CD14-positive monocyte (primary cell): ENCODE data around the gene APCS. TPM values are rescaled to one million over a fixed set of nuclear protein-coding genes. Genes with fewer than 3 reads are reported as not detected.

Experiments used
- DNase-seq, 3 donors: peaks; one replicate each; pipeline ENCODE4 v3.0.0-alpha.2; 2011 to 2022
- H2AFZ ChIP-seq: 2 replicates; pipeline ENCODE4 v1.6.0; 2012; ENCODE audit warnings: mild to moderate bottlenecking, low read depth, low read length, inconsistent platforms; ENCODE audit not compliant: insufficient read depth, poor library complexity, severe bottlenecking
- H3K27ac ChIP-seq, 2 donors: 1 replicate in 1 of 2; 2 replicates in 1 of 2; pipeline ENCODE4 v1.5.1; 2012 to 2013; ENCODE audit warnings: low read length in 2 of 2, control low read depth in 1 of 2, inconsistent platforms in 1 of 2, low read depth in 1 of 2, mild to moderate bottlenecking in 1 of 2
- H3K27me3 ChIP-seq, 2 donors: one replicate each; pipeline versions ENCODE4 v1.6.0 to v1.6.1; 2011 to 2013; ENCODE audit warnings: low read length in 2 of 2; ENCODE audit not compliant: control insufficient read depth in 2 of 2, insufficient read depth in 2 of 2
- H3K36me3 ChIP-seq, 2 donors: replicated peaks in 1 of 2; 1 replicate in 1 of 2; 2 replicates in 1 of 2; pipeline versions ENCODE4 v1.5.1 to v1.6.1; 2012 to 2013; ENCODE audit warnings: low read length in 2 of 2, control low read depth in 1 of 2, inconsistent platforms in 1 of 2, mild to moderate bottlenecking in 1 of 2; ENCODE audit not compliant: insufficient read depth in 2 of 2, control insufficient read depth in 1 of 2
- H3K4me1 ChIP-seq, 2 donors: 1 replicate in 1 of 2; 2 replicates in 1 of 2; pipeline versions ENCODE4 v1.5.1 to v1.6.1; 2012 to 2013; ENCODE audit warnings: low read length in 2 of 2, control low read depth in 1 of 2, inconsistent platforms in 1 of 2, mild to moderate bottlenecking in 1 of 2, moderate library complexity in 1 of 2; ENCODE audit not compliant: insufficient read depth in 2 of 2, control insufficient read depth in 1 of 2
- H3K4me2 ChIP-seq: replicated peaks from 2 replicates; pipeline ENCODE3; 2012; ENCODE audit warnings: low read length, moderate library complexity, mild to moderate bottlenecking; ENCODE audit not compliant: poor library complexity, severe bottlenecking; ENCODE audit errors: extremely low read depth
- H3K4me3 ChIP-seq, 3 experiments: fragments of 200-600 bp in 1 of 3; sonication (generic) in 1 of 3; replicated peaks in 1 of 3; 1 replicate in 2 of 3; 2 replicates in 1 of 3; pipeline ENCODE4 v1.5.1; 2011 to 2013; ENCODE audit warnings: low read length in 3 of 3, mild to moderate bottlenecking in 3 of 3, control low read depth in 2 of 3, low read depth in 2 of 3, inconsistent platforms in 1 of 3, moderate library complexity in 1 of 3
- H3K79me2 ChIP-seq: 2 replicates; pipeline ENCODE4 v1.6.0; 2012; ENCODE audit warnings: mild to moderate bottlenecking, control low read depth, inconsistent platforms, low read length, moderate library complexity; ENCODE audit not compliant: insufficient read depth
- H3K9ac ChIP-seq: 2 replicates; pipeline ENCODE4 v1.6.0; 2017; ENCODE audit warnings: low read length, mild to moderate bottlenecking; ENCODE audit not compliant: insufficient read depth, poor library complexity, severe bottlenecking
- H3K9me3 ChIP-seq, 2 donors: replicated peaks in 1 of 2; 1 replicate in 1 of 2; 2 replicates in 1 of 2; pipeline versions ENCODE4 v1.5.1 to v1.6.1; 2012 to 2013; ENCODE audit warnings: low read length in 2 of 2, control low read depth in 1 of 2; ENCODE audit not compliant: control insufficient read depth in 1 of 2, insufficient read depth in 1 of 2
- H4K20me1 ChIP-seq: 2 replicates; pipeline ENCODE4 v1.6.0; 2012; ENCODE audit warnings: mild to moderate bottlenecking, low read length, control low read depth, moderate library complexity; ENCODE audit not compliant: insufficient read depth
- H3K27ac Mint-ChIP-seq, 7 donors: one replicate each; pipeline ENCODE4 v1.8.0; 2020; ENCODE audit warnings: mild to moderate bottlenecking in 7 of 7, mixed read lengths in 7 of 7, moderate library complexity in 6 of 7, inconsistent platforms in 2 of 7
- H3K27me3 Mint-ChIP-seq, 3 donors: one replicate each; pipeline ENCODE4 v1.8.0; 2021 to 2022; ENCODE audit warnings: low read depth in 3 of 3, mild to moderate bottlenecking in 3 of 3, mixed read lengths in 3 of 3, moderate library complexity in 3 of 3, inconsistent platforms in 1 of 3
- H3K36me3 Mint-ChIP-seq, 2 donors: one replicate each; pipeline ENCODE4 v1.8.0; 2020; ENCODE audit warnings: mixed read lengths in 2 of 2, inconsistent platforms in 1 of 2, mild to moderate bottlenecking in 1 of 2
- H3K4me1 Mint-ChIP-seq: one replicate; pipeline ENCODE4 v1.8.0; 2020; ENCODE audit warnings: mild to moderate bottlenecking, mixed read lengths
- H3K4me3 Mint-ChIP-seq, 2 donors: one replicate each; pipeline ENCODE4 v1.8.0; 2020; ENCODE audit warnings: mild to moderate bottlenecking in 2 of 2, mixed read lengths in 2 of 2, moderate library complexity in 1 of 2
- H3K9me3 Mint-ChIP-seq, 7 donors: one replicate each; pipeline ENCODE4 v1.8.0; 2020 to 2022; ENCODE audit warnings: mixed read lengths in 7 of 7, mild to moderate bottlenecking in 6 of 7, moderate library complexity in 6 of 7, inconsistent platforms in 2 of 7
- WGBS: methylation state at CpG from one replicate; pipeline ENCODE4 v1.1.5; 2013; ENCODE audit warnings: missing lambda C conversion rate; ENCODE audit not compliant: insufficient coverage; 5-methylcytosine and 5-hydroxymethylcytosine counted together
- intact Hi-C, 2 donors: fragments of 100-400 bp; cut with micrococcal nuclease; formaldehyde crosslinking; loops; one replicate each; pipeline versions ENCODE4 v1.15.0 to v1.15.1; 2023
- polyA minus RNA-seq: library from RNA; depleted of rRNA, polyadenylated mRNA; stranded (reverse); fragments of >200 nt; gene quantifications from 2 replicates; pipeline ENCODE4 v1.2.3, GENCODE V29; 2012
- polyA plus RNA-seq, 3 donors: library from polyadenylated mRNA; depleted of rRNA in 1 of 3; unstranded in 2 of 3; stranded (reverse) in 1 of 3; fragments of 300-500 nt in 2 of 3; fragments of >200 nt in 1 of 3; fragmentation: Illumina TruSeq in 2 of 3; gene quantifications; 1 replicate in 2 of 3; 2 replicates in 1 of 3; pipeline ENCODE4 v1.2.3, GENCODE V29; 2012 to 2021
- total RNA-seq, 12 experiments: library from RNA in 1 of 12; stranded (reverse) in 1 of 12; fragments of 120-200 nt in 1 of 12; gene quantifications; one replicate each; pipeline ENCODE4 v1.2.4 and lab custom pipeline; 2013 to 2026; ENCODE audit warnings: mixed read lengths in 6 of 12, inconsistent platforms in 1 of 12
- TF ChIP-seq, protein P1 (sequence below): fragments of 200-600 bp; IDR thresholded peaks from one replicate; pipeline ENCODE4 v1.8.0; 2022; ENCODE audit warnings: antibody characterized with exemption, mild to moderate bottlenecking

APCS gene, protein sequence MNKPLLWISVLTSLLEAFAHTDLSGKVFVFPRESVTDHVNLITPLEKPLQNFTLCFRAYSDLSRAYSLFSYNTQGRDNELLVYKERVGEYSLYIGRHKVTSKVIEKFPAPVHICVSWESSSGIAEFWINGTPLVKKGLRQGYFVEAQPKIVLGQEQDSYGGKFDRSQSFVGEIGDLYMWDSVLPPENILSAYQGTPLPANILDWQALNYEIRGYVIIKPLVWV
- total RNA-seq (2013) = not detected
- polyA plus RNA-seq (not detected), polyA minus RNA-seq (not detected in 2 replicates), total RNA-seq (lab: John Stamatoyannopoulos, UW) (0 to 0.03 (median 0) reads per million in 11 experiments)

DNA sequence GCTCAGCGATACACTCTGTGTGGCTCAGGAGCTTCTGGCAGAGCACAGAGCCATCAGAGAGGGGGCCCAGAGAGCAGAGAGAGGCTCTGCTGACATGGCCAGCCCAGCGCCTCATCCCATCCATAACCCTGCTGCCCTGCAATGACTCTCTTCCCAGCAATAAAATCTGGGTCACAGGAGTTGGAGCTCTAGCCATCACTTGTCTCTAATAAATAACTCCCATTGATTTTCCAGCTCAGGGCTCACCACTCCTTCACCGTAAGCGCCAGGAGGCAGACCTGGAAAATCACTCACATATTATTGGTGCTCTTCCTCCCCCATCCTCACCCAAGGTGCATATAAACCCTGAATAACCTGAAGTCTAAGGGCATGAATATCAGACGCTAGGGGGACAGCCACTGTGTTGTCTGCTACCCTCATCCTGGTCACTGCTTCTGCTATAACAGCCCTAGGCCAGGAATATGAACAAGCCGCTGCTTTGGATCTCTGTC lies at the start of gene APCS:
TSS of gene APCS (plus strand) at position 366 of the 491 bp plus-strand sequence. CDS start at position 462, 96 bp downstream.
- DNase-seq = no peak
- Histone ChIP-seq H3K27me3 (no peaks in the 10 kb centered on the region), H3K9me3 (no peaks in the 10 kb centered on the region), H3K4me2 (no peak within 1 kb of the TSS), H3K79me2 (no peaks in the 10 kb centered on the region), H3K4me1 (no peaks in the 10 kb centered on the region), H3K9ac (no peak within 1 kb of the TSS), H2AFZ (no peak within 1 kb of the TSS), H4K20me1 (no peaks in the 10 kb centered on the region), H3K4me3 (no peak within 1 kb of the TSS), H3K36me3 (no peaks in the 10 kb centered on the region), H3K27ac (no peak within 1 kb of the TSS)
- H3K36me3 Mint-ChIP-seq = no peaks in the 10 kb centered on the region
- WGBS = 93% methylated on average over 5 of the region's 6 CpGs
- peaks cover 0 to 2% (median 1%) of the 10 kb centered on the region in 3 donors for H3K27me3 Mint-ChIP-seq
- intact Hi-C loops = no loop called here
- H3K4me3 Mint-ChIP-seq = no peak within 1 kb of the TSS
- TF ChIP-seq, protein P1, sequence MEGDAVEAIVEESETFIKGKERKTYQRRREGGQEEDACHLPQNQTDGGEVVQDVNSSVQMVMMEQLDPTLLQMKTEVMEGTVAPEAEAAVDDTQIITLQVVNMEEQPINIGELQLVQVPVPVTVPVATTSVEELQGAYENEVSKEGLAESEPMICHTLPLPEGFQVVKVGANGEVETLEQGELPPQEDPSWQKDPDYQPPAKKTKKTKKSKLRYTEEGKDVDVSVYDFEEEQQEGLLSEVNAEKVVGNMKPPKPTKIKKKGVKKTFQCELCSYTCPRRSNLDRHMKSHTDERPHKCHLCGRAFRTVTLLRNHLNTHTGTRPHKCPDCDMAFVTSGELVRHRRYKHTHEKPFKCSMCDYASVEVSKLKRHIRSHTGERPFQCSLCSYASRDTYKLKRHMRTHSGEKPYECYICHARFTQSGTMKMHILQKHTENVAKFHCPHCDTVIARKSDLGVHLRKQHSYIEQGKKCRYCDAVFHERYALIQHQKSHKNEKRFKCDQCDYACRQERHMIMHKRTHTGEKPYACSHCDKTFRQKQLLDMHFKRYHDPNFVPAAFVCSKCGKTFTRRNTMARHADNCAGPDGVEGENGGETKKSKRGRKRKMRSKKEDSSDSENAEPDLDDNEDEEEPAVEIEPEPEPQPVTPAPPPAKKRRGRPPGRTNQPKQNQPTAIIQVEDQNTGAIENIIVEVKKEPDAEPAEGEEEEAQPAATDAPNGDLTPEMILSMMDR = no peak
- no peak within 1 kb of the TSS for H3K27ac Mint-ChIP-seq
- H3K4me1 Mint-ChIP-seq = no peaks in the 10 kb centered on the region
- H3K9me3 Mint-ChIP-seq = peaks cover 2 to 13% (median 5%) of the 10 kb centered on the region in 7 donors

GRCh38 chr1:159548126-159548525 lies 39.5 kb upstream of the APCS start:
- no peaks in the 10 kb centered on the region for H3K9me3 ChIP-seq
- whole genome bisulfite sequencing = no CpG with 5 or more reads among the region's 2 CpGs
- Mint-ChIP-seq H3K4me1 (no peaks in the 10 kb centered on the region), H3K9me3 (peaks cover 0 to 3% (median 2%) of the 10 kb centered on the region in 7 donors), H3K4me3 (no peak overlapping the region), H3K36me3 (no peaks in the 10 kb centered on the region), H3K27me3 (peaks cover 0 to 3% (median 0%) of the 10 kb centered on the region in 3 donors), H3K27ac (no peak overlapping the region)
- H3K9ac ChIP-seq = no peak overlapping the region
- H4K20me1 ChIP-seq = no peaks in the 10 kb centered on the region
- H3K27me3 ChIP-seq = no peaks in the 10 kb centered on the region
- no peaks in the 10 kb centered on the region for H3K79me2 ChIP-seq
- TF ChIP-seq, protein P1 = no peak
- no peak overlapping the region for H3K27ac ChIP-seq
- H3K4me1 ChIP-seq = no peaks in the 10 kb centered on the region
- intact Hi-C loops = no loop called here
- no peak overlapping the region for H2AFZ ChIP-seq
- H3K4me3 ChIP-seq = no peak overlapping the region
- no peak for DNase-seq
- H3K4me2 ChIP-seq = no peak overlapping the region
- H3K36me3 ChIP-seq = no peaks in the 10 kb centered on the region
